Stimulated activated CD4-positive, alpha-beta T cell treated with anti-CD3 and anti-CD28 coated beads, Interleukin-4, amount 100 ng/mL, for 24 hours (primary cell): Measurements from ENCODE around the gene ELP6.
"Not testable (repeated sequence)": the region's sequence is repeated elsewhere in the genome, so short reads cannot be mapped to it uniquely, and the experiment has no call there.

Experiments used
- DNase-seq: peaks from one replicate; pipeline ENCODE4 v3.0.0-alpha.2; 2020

The ELP6 gene

DNA sequence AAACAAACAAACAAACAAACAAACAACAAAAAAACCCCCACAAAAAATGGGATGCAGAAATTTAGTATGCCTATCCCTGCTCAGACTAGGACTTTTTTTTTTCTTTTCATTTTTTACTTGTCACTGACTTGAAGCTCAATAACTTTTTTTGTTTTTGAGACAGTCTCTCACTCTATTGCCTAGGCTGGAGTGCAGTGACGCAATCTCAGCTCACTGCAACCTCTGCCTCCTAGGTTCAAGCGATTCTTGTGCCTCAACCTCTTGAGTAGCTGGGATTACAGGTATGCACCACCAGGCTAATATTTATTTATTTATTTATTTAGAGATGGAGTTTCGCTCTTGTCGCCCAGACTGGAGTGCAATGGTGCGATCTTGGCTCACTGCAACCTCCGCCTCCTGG lies 8.2 kb downstream of the ELP6 start:
- not testable (repeated sequence) for DNase-seq

DNA sequence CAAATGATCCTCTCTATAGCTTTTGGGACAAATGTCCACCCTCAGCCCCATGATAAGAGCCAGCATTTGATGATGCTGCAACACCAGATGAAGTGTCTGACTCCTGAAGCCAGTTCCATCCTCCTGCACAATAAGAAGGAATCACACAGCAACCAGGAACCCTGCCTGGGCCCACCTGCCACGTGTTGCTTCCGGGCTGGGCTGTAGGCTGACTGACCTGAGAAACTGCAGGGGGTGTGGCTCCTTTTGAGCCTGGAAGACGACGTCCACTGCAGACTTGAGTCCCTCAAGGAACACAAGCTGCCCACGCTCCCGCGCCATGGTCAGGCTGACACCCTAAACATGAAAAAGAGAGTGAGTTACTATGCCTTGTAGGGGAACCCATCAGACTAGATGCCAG lies 9.4 kb downstream of the ELP6 start:
- DNase-seq = no peak

DNA sequence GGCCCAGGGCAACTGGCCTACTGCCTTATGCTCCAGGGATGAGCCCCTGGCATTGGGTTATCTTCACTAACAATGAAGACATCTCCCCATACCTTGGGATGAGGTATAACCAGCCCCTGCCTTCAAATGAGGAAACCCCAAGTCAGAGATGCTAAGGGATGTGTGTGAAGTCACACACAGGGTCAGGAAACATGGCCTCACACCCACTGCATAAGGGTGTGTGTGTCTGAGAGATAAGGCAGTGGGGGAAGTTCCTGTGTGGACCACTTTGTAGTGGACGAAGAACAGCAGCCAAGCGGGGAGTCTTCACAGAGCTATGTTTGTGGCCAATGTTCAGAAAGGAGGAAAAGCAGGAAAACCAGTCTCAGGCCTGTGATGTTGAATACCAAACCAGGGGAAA lies 10.5 kb downstream of the ELP6 start:
- no peak for DNase-seq

DNA sequence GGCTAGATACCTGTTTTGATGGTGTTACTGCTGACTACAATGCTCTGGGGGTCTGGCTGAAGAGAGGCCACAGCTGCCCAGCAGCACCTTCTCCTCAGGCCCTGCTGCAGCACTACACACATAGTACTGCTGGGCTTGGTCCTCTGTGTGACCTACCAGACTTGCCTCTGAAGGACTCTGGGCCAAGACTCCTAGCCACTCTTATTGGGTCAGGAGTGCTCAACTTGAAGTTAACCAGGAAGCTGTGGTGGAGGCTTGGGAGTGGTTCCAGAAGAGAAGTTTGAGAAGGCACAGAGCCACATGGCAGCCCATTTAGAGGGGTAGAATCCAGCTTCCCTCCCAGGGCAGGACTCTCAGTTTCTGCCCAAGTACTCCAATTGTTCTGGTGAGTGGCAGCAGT lies 16.6 kb downstream of the ELP6 start:
- no peak for DNase-seq

DNA sequence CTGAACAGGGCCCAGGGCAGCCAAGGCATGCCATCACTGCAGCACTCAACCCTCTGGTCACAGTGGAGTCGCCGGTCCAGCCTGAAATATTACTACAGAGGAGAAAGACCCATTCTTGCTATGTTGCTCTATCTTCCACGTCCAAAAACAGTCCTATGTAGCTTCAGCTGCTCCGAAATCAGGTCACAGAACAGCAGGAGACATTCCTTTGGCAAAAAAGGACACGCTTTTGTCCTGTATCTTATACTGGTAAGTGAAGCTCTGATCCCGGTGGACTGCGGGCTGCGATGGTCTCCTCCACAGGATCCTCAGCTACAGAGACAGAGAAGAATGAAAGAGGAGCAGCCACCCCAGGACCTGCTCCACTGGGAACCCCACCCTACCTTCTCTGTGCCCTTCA lies 17.6 kb downstream of the ELP6 start:
- no peak for DNase-seq

DNA sequence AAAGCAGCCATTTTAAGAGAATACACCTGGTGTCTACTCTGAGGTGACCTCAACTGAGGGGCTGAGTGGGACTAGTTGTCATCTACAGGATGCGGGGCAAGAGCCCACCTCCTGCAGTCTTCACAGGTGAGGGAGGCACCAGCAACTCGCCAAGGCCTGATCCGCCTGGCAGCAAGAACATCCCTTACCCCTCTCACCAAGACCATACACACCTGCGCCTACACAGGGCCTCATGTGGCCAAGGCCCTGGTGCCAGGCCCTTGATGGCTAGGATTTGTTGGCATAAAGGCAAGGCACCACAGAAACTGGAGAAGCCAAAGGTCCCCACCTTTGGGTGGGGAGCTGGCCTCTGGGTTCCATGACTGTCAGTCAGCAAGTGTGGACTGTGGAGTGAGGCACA lies 18.4 kb downstream of the ELP6 start:
- no peak for DNase-seq

DNA sequence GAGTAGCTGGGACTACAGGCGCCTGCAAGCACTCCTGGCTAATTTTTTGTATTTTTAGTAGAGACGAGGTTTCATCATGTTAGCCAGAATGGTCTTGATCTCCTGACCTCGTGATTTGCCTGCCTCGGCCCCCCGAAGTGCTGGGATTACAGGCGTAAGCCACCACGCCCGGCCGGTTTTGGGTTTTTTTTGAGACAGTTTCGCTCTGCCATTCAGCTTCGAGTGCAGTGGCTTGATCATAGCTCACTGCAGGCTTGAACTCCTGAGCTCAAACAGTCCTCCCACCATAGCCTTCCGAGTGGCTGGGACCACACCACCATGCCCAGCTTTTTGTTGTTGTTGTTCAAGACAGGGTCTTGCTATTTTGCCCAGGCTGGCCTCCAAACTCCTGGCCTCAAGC lies 21.7 kb downstream of the ELP6 start:
- DNase-seq = no peak

DNA sequence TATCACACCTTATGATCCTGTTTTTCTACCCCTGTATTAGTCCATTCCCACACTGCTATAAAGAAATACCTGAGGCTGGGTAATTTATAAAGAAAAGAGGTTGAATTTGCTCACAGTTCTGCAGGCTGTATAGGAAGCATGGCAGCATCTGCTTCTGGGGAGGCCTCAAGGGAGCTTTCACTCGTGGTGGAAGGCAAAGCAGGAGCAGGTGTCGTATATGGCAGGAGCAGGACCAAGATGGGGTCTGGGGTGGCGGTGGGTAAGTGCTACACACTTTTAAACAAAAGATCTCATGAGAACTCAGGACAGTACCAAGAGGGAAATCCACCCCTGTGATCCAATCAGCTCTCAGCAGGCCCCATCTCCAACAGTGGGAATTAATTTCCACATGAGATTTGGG lies 22.3 kb downstream of the ELP6 start:
- no peak for DNase-seq

DNA sequence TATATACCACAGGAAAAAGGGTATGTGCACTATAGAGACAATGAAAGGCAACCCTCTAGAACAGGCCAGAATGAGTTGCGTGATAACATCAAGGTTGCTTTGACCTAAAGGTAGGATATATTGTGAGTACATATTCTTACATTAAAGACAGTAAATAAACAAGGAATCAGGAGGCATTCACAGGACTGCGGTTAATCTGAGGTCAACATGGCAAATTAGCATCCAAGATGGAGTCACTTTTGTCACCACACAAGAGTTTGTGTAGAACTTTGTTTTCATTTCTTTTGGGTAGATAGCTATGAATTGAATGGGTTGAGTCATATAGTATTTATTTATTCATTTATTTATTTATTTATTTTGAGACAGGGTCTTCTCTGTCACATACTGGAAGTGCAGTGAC lies 26.2 kb downstream of the ELP6 start:
- DNase-seq = no peak

DNA sequence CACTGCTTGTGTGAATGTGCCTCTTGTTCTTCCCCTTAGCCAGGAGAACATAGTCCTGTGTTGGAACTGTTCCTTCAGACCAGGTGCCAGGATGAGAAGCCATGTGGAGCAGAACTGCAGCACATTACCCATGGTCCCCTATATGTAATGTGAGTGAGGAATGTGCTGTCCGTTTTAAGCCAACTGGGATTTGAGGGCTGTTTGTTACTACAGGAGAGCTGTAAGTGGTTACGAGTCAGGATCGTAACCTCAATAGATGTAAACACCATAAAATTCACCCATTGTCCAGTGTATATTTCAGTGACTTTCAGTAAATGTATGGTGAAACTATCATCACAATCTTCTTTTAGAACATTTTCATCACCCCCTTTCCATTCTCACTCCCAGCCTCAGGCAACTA lies 27.7 kb downstream of the ELP6 start:
- DNase-seq = no peak

DNA sequence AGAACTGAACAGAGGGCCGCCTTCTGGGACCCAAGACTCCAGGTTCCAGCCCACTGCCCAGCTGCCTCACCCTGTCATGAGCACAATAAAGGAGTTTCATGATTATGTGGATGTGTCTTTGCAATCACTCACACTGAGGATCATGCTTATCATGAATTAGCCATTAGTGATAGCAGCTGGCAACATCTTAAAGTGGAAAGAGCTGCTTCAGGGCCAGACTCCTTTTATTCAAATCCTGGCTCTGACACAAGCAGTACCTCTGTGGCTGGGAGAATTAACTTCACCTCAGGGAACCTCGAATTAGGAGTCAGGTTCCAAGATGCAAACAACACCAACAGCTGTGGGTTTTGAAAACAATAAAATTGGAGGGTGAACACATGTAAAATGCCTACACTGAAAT lies 31.1 kb downstream of the ELP6 start:
- DNase-seq = no peak

DNA sequence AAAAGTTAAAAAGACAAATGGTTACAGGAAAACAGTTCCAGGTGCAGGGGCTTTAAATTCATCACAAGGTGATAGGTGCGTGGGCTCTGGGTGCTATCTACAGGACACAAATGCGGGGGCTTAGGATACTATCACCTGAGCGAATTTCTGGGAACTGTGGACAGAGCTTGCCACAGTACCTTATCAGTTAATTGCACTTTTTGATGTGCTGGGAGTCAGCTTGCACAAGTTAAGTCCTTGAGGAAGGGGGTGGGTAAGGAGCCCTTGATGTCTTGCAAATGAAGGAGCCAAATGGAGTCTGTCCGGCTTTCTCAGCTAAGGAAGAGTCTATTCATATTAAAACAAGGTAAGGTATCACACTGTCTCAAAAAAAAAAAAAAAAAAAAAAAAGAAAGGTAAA lies 31.7 kb downstream of the ELP6 start:
- DNase-seq = not testable (repeated sequence)

DNA sequence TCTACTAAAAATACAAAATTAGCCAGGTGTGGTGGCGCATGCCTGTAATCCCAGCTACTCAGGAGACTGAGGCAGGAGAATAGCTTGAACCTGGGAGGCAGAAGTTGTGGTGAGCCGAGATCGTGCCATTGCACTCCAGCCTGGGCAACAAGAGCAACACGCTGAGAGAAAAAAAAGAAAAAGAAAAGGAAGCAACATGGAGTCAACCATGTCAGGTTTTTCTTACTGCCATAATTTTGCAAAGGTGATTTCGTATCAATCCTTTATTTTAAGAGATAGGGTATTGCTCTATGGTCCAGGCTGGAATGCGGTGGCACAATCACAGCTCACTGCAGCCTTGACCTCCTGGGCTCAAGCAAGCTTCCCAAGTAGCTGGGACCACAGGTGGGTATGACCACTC lies 33.2 kb downstream of the ELP6 start:
- not testable (repeated sequence) for DNase-seq

DNA sequence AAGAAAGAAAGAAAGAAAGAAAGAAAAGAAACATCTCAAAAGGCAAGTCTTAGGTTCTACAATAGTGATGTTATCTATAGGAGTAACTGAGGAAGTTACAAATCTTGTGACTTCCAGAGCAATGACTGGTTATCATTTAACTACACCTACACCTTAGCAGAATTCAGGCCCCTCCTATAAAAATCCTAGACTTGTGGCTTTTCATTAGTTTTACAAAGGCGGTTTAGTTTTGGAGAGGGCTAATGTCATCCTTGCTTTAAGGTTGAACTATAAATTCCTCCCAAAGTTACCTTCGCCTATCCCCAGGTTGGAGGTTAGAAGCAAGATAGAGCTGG lies 33.7 kb downstream of the ELP6 start:
- no peak for DNase-seq

DNA sequence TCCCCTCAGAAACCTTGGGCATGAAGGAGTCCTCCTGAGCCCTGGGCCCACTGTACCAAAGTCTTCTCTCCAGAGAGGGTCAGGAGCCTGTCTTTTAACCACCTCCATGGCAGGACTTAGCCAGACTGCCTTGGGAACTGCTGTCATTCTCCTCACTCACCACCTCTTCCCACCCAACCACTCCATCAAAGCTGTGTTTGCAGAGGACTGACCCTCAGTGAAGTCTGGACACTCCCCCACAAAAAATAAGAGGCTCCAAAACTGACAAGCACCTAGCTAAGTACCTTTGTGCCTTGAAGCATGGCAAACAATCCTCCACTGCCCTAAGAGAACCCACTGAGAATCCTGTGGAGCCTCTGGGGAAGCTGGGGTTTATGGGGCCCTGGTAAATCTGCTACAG lies 35.5 kb downstream of the ELP6 start:
- no peak for DNase-seq

DNA sequence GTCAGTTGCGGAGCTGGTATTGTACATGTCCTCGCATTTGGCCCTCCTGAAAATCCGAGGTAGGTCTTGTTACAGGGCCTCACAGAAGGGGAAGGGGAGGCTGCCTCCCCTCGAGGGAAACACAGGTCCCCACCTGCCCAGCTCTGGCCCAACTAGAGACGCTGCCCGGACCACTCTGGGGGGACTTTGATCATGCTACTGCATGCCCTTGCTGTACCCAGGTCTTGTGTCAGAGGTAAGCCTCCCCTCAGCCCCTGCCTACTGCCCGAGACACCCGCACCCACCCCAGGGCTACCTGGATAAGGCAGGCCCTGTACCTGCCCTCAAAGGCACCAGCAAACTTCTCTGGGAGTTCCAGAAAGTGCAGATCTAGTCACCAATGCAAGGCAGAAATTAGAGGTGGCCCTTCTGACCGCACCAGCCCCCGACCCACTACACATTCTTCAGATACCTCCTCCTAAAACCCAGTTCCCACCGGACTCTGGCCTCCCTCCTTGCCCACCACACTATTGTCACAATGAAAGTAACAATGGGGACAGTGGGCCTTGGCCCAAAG lies 36.8 kb downstream of the ELP6 start:
- no peak for DNase-seq

DNA sequence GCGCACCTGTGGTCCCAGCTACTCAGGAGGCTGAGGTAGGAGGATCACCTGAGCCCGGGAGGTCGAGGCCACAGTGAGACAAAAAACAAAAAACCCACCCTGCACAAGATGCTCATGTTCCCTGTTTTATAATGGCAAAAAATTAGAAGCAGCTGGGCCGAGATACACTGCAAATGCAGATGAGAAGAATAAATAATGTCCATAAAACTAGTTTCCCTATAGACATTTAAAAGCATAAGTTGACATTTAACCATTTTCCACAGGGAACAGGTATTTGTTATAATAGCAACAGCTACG lies 37.2 kb downstream of the ELP6 start:
- DNase-seq = no peak

DNA sequence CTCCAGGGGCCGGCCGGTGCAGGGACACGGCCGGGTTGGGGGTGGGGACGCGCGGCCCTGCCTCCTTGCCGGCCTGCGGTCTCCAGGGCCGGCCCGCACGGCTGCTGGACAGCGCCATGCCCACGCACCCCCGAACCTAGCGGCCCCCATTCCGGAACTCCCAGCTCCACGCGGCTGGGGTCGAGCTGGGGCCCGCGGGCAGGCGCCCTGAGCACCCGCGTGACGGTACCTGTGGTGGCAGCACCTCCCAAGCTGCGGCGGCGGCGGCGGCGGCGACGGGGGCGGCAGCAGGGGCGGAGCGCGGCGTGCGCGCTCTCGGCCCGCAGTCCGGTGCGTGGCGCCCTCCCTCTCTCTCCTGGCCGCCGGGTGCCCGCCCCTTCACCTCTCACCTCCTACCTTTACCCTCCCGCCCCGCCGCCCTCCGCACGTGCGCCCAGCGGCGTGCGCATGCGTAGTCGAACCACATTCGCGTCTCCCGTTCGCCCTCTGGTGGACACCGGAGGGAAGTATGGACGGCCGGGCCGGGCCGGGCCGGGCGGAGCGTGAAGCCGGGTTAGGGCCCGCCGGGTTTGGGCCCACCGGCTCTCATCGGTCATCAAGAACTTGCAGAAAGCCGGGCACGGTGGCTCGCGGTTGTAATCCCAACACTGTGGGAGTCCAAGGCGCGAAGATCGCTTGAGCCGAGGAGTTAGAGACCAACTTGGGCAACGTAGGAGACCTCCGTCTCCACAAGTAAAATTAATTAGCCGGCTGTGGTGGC lies 37.8 kb downstream of the ELP6 start, which contains the start of gene SCAP:
Gene SCAP (minus strand): TSS at position 372 of the 760 bp plus-strand sequence. CDS start 32,948 bp downstream, outside the sequence.
- DNase-seq = peak; percentile 96

DNA sequence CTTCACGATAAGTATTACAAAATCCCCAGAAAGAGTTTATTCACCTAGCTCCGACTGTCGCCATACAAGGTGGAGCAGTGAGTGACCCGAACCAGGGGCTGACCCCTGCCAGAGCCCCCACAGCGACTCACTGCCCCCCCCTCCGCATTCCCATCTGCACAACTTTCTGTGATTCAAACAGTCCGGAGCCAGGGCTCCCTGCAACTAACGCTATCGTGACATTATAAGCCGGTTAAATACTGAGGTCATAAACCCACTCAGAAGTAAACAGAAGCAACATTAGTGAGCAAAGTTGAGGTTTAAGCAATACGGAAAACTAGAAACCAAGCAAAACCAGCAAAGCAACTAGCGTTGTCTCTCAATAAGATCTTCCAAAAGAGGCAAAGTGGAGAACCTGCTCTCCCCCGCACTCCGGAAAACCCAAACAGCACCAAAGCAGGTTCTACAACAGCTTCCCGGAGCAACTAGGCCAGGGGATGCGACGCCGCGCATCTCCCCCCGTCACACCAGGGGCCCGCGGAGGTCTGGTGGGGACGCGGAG lies 38.4 kb downstream of the ELP6 start:
- peak; percentile 39 for DNase-seq

DNA sequence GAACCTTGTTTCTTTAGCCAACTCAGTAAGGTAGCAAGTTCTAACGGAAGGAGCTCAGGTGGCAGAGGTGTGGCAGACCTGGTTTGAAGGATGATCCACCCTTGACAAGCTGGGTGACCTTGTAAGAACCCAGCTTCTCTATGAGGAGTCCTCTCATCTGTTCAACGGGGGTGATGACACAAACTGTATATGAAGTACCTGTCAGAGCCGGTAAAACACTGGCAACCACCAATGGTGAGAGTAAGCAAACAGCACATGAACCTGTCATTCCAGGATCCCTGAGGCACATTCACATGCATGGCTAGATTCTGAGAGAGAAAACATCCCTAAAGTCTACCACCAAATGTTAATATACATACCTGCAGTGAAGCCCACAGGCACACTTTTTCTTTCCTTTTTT lies 40.1 kb downstream of the ELP6 start:
- DNase-seq = no peak

DNA sequence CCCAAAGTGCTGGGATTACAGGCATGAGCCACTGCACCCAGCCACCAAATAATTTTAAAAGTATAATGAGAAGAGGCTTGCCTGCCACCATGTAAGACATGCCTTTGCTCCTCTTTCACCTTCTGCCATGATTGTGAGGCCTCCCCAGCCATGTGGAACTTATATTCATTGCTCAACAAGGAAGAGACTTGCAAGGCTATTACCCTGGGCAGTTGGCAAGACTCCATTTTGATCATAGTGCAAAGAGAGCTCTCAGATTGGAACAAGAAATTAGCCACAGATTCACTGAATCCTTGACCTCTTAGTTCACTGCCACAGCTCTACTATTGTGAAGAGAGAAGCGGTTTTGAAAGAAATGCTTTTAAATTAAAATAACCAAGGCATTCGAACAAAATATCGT lies 43.9 kb downstream of the ELP6 start:
- no peak for DNase-seq

DNA sequence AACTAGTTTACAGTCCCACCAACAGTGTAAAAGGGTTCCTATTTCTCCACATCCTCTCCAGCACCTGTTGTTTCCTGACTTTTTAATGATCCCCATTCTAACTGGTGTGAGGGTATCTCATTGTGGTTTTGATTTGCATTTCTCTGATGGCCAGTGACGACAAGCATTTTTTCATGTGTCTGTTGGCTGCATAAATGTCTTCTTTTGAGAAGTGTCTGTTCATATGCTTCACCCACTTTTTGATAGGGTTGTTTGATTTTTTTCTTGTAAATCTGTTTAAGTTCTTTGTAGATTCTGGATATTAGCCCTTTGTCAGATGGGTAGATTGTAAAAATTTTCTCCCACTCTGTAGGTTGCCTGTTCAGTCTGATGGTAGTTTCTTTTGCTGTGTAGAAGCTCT lies 45.2 kb downstream of the ELP6 start:
- DNase-seq = not testable (repeated sequence)

DNA sequence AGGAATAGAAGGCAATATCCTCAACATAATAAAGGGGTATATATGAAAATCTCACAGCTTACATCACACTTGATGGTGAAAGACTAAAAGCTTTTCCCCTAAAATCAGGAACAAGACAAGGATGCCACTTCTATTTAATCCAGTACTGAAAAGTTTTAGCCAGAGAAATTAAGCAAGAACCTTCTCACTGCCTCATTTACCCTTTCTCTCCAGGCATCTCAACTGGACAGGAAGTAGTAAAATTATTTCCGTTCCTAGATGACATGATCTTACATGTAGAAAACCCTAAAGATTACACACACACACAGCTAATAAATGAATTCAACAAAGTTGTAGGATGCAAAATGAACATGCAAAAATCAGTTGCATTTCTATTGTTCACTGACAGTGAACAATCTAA lies 48.9 kb downstream of the ELP6 start:
- DNase-seq = no peak

DNA sequence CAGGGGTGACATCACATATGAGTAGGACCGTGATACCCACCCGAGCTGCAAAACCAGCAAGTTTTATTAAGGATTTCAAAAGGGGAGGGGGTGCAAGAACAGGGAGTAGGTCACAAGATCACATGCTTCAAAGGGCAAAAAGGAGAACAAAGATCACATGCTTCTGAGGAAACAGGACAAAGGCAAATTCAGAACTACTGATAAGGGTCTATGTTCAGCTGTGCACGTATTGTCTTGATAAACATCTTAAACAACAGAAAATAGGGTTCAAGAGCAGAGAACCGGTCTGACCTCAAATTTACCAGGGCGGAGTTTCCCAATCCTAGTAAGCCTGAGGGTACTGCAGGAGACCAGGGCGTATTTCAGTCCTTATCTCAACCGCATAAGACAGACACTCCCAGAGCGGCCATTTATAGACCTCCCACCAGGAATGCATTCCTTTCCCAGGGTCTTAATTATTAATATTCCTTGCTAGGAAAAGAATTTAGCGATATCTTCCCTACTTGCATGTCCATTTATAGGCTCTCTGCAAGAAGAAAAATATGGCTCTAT lies 53.9 kb downstream of the ELP6 start:
- DNase-seq = not testable (repeated sequence)

DNA sequence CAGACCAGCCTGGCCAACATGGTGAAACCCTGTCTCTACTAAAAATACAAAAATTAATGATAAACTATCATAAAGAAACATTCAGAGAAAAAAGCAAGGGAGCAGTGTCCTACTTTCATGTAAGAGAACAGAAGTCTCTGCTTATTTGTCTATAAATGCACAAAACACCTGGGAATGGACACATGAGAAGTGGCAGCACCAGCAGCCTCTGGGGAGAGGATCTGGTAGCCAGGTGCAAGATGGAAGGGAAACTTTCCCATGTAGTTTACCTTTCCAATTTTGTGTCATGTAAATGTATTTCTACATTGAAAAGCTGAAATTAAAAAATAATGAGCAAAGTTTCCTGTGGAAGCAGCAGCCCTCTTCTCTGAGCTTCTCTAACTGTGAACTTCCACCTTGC lies 56.5 kb downstream of the ELP6 start:
- DNase-seq = no peak
